Activated CD4-positive, alpha-beta T cell treated with anti-CD3 and anti-CD28 coated beads for 36 hours (primary cell): Measurements from ENCODE around the gene ADTRP. TPM values are rescaled to one million over a fixed set of nuclear protein-coding genes. Genes with fewer than 3 reads are reported as not detected.

Experiments used
- ATAC-seq: fragments of 200-7000 bp; cut with Tn5 transposase; one replicate; pipeline ENCODE4 v1.10.0; 2021; ENCODE audit warnings: mild to moderate bottlenecking, moderate library complexity
- CTCF ChIA-PET: fragments of 350-600 bp; sonication (Branson Sonifier 250); formaldehyde crosslinking; loops from one replicate; lab custom pipeline; 2021; ENCODE audit warnings: antibody characterized with exemption; lab: Charles Lee
- POLR2A ChIA-PET: fragments of 350-600 bp; sonication (Branson Sonifier 250); formaldehyde crosslinking; loops from one replicate; lab custom pipeline; 2021; ENCODE audit warnings: antibody characterized with exemption, inconsistent platforms; lab: Charles Lee
- DNase-seq: peaks from one replicate; pipeline ENCODE4 v3.0.0-alpha.2; 2020
- H3K27ac Mint-ChIP-seq: one replicate; pipeline ENCODE4 v1.8.0; 2021; ENCODE audit warnings: mixed read lengths
- H3K27me3 Mint-ChIP-seq: one replicate; pipeline ENCODE4 v1.8.0; 2021; ENCODE audit warnings: mixed read lengths
- H3K36me3 Mint-ChIP-seq: one replicate; pipeline ENCODE4 v1.8.0; 2021; ENCODE audit warnings: low read depth, mixed read lengths
- H3K4me1 Mint-ChIP-seq: one replicate; pipeline ENCODE4 v1.8.0; 2021; ENCODE audit warnings: mixed read lengths
- H3K4me3 Mint-ChIP-seq: one replicate; pipeline ENCODE4 v1.8.0; 2021; ENCODE audit warnings: mild to moderate bottlenecking, moderate library complexity, mixed read lengths
- H3K9me3 Mint-ChIP-seq: one replicate; pipeline ENCODE4 v1.8.0; 2021; ENCODE audit warnings: low read depth, mixed read lengths
- intact Hi-C, 2 experiments: fragments of 100-400 bp; cut with DNase I in 1 of 2; cut with micrococcal nuclease in 1 of 2; formaldehyde crosslinking; loops; one replicate each; pipeline versions ENCODE4 v1.14.2 to v1.15.1; 2022 to 2024; cut with DNase I, micrococcal nuclease
- total RNA-seq, 2 experiments: library from RNA; stranded (reverse); gene quantifications; one replicate each; pipeline ENCODE4 v1.2.3, GENCODE V29; 2021

Gene ADTRP
- total RNA-seq, 2 experiments from 2014 or later: 26.3 to 29.6 TPM

DNA sequence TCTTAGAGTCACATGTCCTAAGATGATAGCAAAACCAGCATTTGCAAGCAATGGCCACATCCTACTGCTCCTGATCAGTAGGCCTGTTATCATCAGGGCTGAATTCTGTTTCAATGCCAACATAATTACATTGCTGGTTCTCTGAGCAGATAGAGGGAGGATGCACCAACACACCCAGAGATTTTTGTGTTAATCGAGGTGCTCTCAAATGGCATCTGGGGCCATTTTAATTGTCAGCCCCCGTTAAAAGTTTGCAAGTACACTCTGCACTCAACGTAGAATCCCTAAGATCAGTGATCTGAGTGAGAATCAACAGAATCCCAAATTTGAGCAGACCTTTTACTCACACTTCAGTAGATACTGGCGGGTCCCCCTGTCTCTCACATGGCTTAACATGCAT, 24.8 kb downstream of the ADTRP start:
- ATAC-seq (no peak), DNase-seq (no peak)
- Mint-ChIP-seq H3K9me3 (peaks cover 8% of the 10 kb centered on the region), H3K27me3 (no peaks in the 10 kb centered on the region), H3K27ac (no peak overlapping the region), H3K4me3 (no peak overlapping the region), H3K4me1 (peaks cover 13% of the 10 kb centered on the region), H3K36me3 (peaks cover 2% of the 10 kb centered on the region)
- intact Hi-C loops: no loop called here
- ChIA-PET POLR2A (no interaction called here), CTCF (interaction anchor here (1.2 kb wide), 1 partner anchor 9 kb away, joined by 3 read pairs; no protein-coding TSS in a partner anchor)

DNA sequence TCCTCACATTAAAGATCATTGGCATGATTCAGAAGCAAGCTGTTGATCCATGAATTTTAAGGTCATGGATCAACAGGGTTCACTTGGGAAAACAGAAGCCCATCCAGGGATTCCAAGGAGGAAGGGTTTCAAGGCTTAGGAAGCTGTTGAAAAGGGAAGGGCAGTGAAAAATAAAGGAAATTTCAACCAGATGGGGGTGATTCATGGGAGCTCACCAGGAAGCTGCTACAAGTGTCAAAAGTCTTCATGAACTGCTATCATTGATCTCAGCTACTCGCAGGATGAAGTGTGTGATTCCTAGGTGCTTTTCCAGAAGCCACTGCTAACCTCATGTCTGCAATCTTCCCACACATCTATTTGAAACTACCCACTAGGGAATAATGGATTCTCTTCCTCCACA, 26.2 kb downstream of the ADTRP start:
- Mint-ChIP-seq H3K9me3 (peaks cover 2% of the 10 kb centered on the region), H3K4me1 (peaks cover 12% of the 10 kb centered on the region), H3K27me3 (no peaks in the 10 kb centered on the region), H3K36me3 (no peaks in the 10 kb centered on the region), H3K4me3 (no peak overlapping the region), H3K27ac (no peak overlapping the region)
- no peak for ATAC-seq
- POLR2A ChIA-PET: no interaction called here
- CTCF ChIA-PET: interaction anchor here (1.0 kb wide), 1 partner anchor 41 kb away, joined by 4 read pairs; no protein-coding TSS in a partner anchor
- no peak for DNase-seq
- intact Hi-C loops: no loop called here

DNA sequence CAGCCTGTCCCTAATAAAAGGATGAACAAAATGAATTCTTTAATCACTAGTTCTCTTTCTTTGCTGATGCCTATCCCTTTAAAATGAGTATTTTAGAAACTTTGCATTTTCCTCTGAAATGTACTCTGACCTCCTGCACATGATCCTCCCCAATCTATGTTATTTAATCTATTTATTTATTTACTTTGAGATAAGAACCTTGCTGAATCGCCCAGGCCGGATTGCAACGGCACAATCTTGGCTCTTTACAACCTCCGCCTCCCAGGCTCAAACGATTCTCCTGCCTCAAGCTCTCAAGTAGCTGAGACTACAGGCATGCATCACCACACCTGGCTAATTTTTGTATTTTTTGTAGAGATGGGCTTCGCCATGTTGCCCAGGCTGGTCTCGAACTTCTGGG, 27.9 kb downstream of the ADTRP start:
- Mint-ChIP-seq H3K4me1 (peaks cover 2% of the 10 kb centered on the region), H3K36me3 (no peaks in the 10 kb centered on the region), H3K4me3 (no peak overlapping the region), H3K9me3 (no peaks in the 10 kb centered on the region), H3K27ac (no peak overlapping the region), H3K27me3 (no peaks in the 10 kb centered on the region)
- CTCF ChIA-PET: interaction anchor here (0.9 kb wide), 1 partner anchor 31 kb away, joined by 3 read pairs; no protein-coding TSS in a partner anchor
- POLR2A ChIA-PET: no interaction called here
- DNase-seq (no peak), ATAC-seq (no peak)
- intact Hi-C loops: no loop called here

- intact Hi-C loops: no loop called here
- CTCF ChIA-PET: interaction anchor here (0.7 to 1.2 kb wide), 3 partner anchors 17 to 27 kb away, joined by 3 to 5 read pairs (median 4); no protein-coding TSS in a partner anchor
- no peak for ATAC-seq
- no peak overlapping the region for H3K27ac Mint-ChIP-seq
- no peak for DNase-seq
- no peaks in the 10 kb centered on the region for H3K36me3 Mint-ChIP-seq
- H3K9me3 Mint-ChIP-seq: no peaks in the 10 kb centered on the region
- no peaks in the 10 kb centered on the region for H3K4me1 Mint-ChIP-seq
- POLR2A ChIA-PET: interaction anchor here (0.5 kb wide), 1 partner anchor 15 kb away, joined by 5 read pairs; no protein-coding TSS in a partner anchor
- no peaks in the 10 kb centered on the region for H3K27me3 Mint-ChIP-seq
- no peak overlapping the region for H3K4me3 Mint-ChIP-seq
These were observed 29.9 kb downstream of the ADTRP start for GRCh38 chr6:11748591-11749210.

- POLR2A ChIA-PET: no interaction called here
- peaks cover 2% of the 10 kb centered on the region for H3K4me1 Mint-ChIP-seq
- no peaks in the 10 kb centered on the region for H3K27me3 Mint-ChIP-seq
- no peak for DNase-seq
- ATAC-seq: no peak
- H3K4me3 Mint-ChIP-seq: no peak overlapping the region
- CTCF ChIA-PET: interaction anchor here (1.2 kb wide), 1 partner anchor 24 kb away, joined by 3 read pairs; no protein-coding TSS in a partner anchor
- intact Hi-C loops: no loop called here
- H3K9me3 Mint-ChIP-seq: no peaks in the 10 kb centered on the region
- H3K36me3 Mint-ChIP-seq: no peaks in the 10 kb centered on the region
- H3K27ac Mint-ChIP-seq: no peak overlapping the region
These were observed 31.6 kb downstream of the ADTRP start for GRCh38 chr6:11747021-11747420.

- ATAC-seq: no peak
- H3K4me3 Mint-ChIP-seq: no peak overlapping the region
- no peak for DNase-seq
- no peaks in the 10 kb centered on the region for H3K36me3 Mint-ChIP-seq
- peaks cover 2% of the 10 kb centered on the region for H3K9me3 Mint-ChIP-seq
- intact Hi-C loops: no loop called here
- no peak overlapping the region for H3K27ac Mint-ChIP-seq
- peaks cover 12% of the 10 kb centered on the region for H3K4me1 Mint-ChIP-seq
- CTCF ChIA-PET: interaction anchor here (0.5 kb wide), 1 partner anchor 216 kb away, joined by 3 read pairs; no protein-coding TSS in a partner anchor
- POLR2A ChIA-PET: interaction anchor here (1.0 kb wide), 1 partner anchor 15 kb away, joined by 4 read pairs; no protein-coding TSS in a partner anchor
- H3K27me3 Mint-ChIP-seq: no peaks in the 10 kb centered on the region
These were observed 33.9 kb downstream of the ADTRP start for GRCh38 chr6:11744753-11745152.

DNA sequence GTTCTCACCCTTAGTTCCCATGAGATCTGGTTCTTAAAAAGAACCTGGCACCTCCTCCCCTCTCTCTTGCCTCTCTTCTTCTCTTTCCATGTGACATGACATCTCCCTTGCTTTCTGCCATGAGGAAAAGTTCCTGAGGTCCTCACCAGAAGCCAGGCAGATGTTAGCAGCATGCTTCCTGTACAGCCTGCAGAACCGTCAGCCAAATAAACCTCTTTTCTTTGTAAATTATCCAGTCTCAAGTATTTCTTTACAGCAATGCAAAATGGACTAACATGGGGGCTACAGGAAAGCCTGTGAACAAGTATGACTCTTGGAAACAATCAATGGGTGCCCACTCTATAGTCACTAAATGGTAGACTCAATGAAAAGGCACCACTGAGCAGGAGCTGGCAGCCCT, 34.5 kb downstream of the ADTRP start:
- intact Hi-C loops: no loop called here
- Mint-ChIP-seq H3K27ac (no peak overlapping the region), H3K36me3 (no peaks in the 10 kb centered on the region), H3K4me3 (no peak overlapping the region), H3K9me3 (peaks cover 5% of the 10 kb centered on the region), H3K4me1 (peaks cover 15% of the 10 kb centered on the region), H3K27me3 (no peaks in the 10 kb centered on the region)
- ChIA-PET POLR2A (interaction anchor here (1.0 kb wide), 1 partner anchor 15 kb away, joined by 4 read pairs; no protein-coding TSS in a partner anchor), CTCF (no interaction called here)
- DNase-seq (no peak), ATAC-seq (no peak)

- H3K27me3 Mint-ChIP-seq: peaks cover 2% of the 10 kb centered on the region
- intact Hi-C loops: no loop called here
- no peak overlapping the region for H3K27ac Mint-ChIP-seq
- CTCF ChIA-PET: no interaction called here
- DNase-seq (no peak), ATAC-seq (no peak)
- POLR2A ChIA-PET: no interaction called here
- H3K4me3 Mint-ChIP-seq: no peak overlapping the region
- peaks cover 19% of the 10 kb centered on the region for H3K4me1 Mint-ChIP-seq
- peaks cover 6% of the 10 kb centered on the region for H3K9me3 Mint-ChIP-seq
- no peaks in the 10 kb centered on the region for H3K36me3 Mint-ChIP-seq
These were observed 37.7 kb downstream of the ADTRP start for GRCh38 chr6:11740875-11741274.

GRCh38 chr6:11738661-11739375, 39.8 kb downstream of the ADTRP start:
- H3K36me3 Mint-ChIP-seq: no peaks in the 10 kb centered on the region
- ATAC-seq (no peak), DNase-seq (no peak)
- intact Hi-C loops: no loop called here
- no peak overlapping the region for H3K4me3 Mint-ChIP-seq
- no peak overlapping the region for H3K27ac Mint-ChIP-seq
- POLR2A ChIA-PET: interaction anchor here (0.5 kb wide), 1 partner anchor 23 kb away, joined by 4 read pairs; no protein-coding TSS in a partner anchor
- peaks cover 2% of the 10 kb centered on the region for H3K27me3 Mint-ChIP-seq
- H3K4me1 Mint-ChIP-seq: peaks cover 19% of the 10 kb centered on the region
- H3K9me3 Mint-ChIP-seq: peaks cover 6% of the 10 kb centered on the region
- CTCF ChIA-PET: interaction anchor here (0.7 to 1.0 kb wide), 2 partner anchors 13 to 26 kb away, joined by 3 read pairs; no protein-coding TSS in a partner anchor

DNA sequence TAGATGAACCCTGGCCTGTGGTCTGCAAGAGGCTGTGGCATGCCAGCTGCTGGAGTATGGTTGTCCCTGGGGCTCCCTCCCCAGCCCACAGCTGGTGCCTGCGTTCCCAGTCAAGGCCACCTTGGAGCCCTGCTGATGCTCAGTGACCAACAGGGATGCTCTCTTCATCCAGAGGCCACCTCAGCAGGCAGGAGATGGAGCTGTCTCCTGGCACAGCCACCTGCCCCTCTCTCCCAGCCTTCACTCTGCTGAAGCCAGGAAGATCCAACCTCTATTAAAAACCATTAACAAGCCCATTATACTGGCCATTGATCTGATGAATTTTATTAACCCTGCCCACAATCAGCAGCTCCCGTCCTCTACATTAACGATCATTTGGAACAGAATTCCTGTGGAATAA, 40.4 kb downstream of the ADTRP start:
- peaks cover 24% of the 10 kb centered on the region for H3K4me1 Mint-ChIP-seq
- intact Hi-C loops: no loop called here
- no peak overlapping the region for H3K4me3 Mint-ChIP-seq
- ChIA-PET CTCF (interaction anchor here (1.0 kb wide), 1 partner anchor 13 kb away, joined by 3 read pairs; no protein-coding TSS in a partner anchor), POLR2A (no interaction called here)
- H3K27me3 Mint-ChIP-seq: peaks cover 2% of the 10 kb centered on the region
- no peak for ATAC-seq
- H3K36me3 Mint-ChIP-seq: no peaks in the 10 kb centered on the region
- DNase-seq: no peak
- peaks cover 6% of the 10 kb centered on the region for H3K9me3 Mint-ChIP-seq
- H3K27ac Mint-ChIP-seq: no peak overlapping the region

DNA sequence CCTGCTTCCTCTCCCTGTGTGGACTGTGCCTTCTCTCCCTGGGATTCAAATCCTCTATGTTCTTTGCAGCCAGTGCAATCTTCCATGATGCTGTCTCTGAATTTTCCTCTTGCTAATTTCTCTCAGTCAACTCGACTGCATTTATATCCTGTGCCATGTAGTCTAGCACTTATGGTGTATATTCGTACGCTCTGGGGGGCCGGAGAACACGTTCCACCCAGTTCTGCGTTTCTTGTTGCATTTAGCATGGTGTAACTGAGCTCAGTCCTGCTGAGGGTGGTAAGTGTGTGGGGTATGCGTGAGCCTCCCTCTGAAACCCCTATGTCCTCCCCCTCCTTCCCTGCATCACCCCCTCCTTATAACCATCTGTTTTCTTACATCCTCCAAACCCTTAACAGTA, 42.0 kb downstream of the ADTRP start:
- Mint-ChIP-seq H3K9me3 (peaks cover 7% of the 10 kb centered on the region), H3K36me3 (peaks cover under 1% of the 10 kb centered on the region), H3K27me3 (peaks cover 2% of the 10 kb centered on the region), H3K4me3 (no peak overlapping the region), H3K4me1 (peaks cover 38% of the 10 kb centered on the region), H3K27ac (no peak overlapping the region)
- intact Hi-C loops: no loop called here
- ChIA-PET CTCF (no interaction called here), POLR2A (no interaction called here)
- DNase-seq (no peak), ATAC-seq (no peak)
